Activated naive CD8-positive, alpha-beta T cell treated with anti-CD3 and anti-CD28 coated beads, Interleukin-2, amount 50 U/mL, for 16 hours (primary cell): ENCODE measurements around the gene UCK2.

Source experiments
- DNase-seq: peaks from one replicate; pipeline ENCODE4 v3.0.0-alpha.2; 2020; ENCODE audit warnings: low read depth, low spot score

The UCK2 gene

DNA sequence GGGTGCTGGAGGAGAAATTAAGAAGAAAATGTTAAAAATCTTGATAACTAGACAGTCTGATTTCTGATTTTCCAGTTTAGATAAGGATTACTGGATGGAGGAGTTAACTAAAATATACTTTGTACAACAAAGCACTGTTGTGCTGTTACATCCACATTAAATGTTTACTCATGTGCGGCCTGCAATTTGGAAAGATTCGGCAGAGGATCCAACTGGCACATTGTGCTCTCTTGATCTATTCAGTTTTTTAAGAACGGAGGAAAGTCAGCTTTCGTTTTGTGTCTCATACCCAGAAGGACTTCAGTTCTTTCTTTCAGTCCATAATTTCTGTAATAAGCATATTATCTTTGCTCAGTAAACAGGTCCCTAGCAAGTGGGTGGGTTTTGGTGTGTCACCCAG is 52.5 kb downstream of the UCK2 start:
- DNase-seq = no peak

DNA sequence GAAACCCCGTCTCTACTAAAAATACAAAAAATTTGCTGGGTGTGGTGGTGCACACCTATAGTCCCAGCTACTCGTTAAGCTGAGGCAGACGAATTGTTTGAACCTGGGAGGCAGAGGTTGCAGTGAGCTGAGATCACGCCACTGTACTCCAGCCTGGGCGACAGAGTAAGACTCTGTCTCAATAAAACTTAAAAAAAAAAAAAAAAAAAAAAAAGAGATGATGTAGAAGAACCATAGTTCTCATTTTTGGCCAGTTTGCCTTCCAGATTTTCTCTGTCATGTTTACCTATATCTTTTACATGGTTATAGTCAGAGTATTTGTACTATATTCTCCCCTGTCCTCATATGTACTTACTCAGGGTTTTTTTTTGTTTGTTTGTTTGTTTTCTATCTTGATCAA is 53.6 kb downstream of the UCK2 start:
- no peak for DNase-seq

DNA sequence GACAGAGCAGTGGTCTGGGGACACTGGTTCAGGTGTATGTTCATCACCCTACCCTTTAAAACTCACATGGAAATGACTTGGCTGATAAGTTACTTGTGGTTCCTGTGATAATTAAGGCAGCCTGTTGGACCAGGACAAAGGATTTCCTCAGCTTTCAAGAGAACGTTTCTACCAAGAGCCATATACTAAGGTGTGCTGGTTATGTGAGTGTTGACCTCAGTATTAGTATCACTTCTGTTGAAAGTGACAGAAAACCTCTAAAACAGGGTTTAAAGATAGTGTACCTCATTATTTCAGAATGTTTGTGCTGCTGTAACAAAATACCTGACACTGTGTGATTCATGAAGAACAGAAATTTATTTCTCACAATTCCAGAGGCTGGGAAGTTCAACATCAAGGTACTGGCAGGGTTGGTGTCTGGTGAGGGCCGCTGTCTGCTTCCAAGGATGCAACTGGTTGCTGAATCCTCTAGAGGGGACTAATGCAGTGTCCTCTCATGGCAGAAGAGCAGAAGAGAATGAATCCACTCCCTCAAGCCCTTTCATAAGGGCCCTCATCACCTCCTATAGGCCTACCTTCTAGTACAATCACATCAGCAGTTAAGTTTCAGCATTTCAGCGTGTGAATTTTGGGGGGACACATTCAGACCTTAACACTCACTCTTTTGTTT is 54.9 kb downstream of the UCK2 start:
- no peak for DNase-seq

- no peak for DNase-seq
Measured at GRCh38 chr1:165883056-165883455, 55.6 kb downstream of the UCK2 start.

DNA sequence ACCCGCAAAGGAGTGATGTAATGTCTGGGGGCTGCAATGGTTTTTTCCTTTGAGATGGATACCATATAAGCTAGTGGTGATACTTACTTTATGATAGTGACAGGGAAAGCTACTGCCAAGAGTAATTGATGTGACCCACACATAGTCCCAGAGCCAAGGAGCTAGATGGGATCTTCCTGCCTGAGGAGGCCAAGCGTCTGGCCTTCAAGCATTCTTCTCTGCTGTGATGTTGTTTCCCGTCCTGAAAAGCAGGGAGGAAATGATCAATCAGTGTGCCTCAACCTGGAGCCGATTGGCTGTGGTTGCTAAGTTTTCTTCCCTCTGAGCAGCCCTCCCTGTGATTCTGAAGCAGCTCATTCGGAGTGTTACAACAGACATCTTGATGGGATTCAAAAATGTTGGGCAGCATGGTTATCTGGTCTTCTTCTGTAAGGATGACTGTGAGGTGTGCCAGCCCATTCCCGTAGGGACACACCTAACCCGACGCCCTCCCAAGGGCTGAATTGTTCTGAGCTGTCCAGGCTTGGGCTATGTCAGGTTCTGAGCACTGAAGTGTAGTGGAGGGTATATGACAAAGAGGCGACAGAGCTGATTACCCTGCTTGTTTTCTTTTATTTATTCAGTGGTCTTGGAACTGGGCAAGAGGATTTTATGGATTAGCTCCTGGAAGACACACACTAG is 56.7 kb downstream of the UCK2 start:
- no peak for DNase-seq

DNA sequence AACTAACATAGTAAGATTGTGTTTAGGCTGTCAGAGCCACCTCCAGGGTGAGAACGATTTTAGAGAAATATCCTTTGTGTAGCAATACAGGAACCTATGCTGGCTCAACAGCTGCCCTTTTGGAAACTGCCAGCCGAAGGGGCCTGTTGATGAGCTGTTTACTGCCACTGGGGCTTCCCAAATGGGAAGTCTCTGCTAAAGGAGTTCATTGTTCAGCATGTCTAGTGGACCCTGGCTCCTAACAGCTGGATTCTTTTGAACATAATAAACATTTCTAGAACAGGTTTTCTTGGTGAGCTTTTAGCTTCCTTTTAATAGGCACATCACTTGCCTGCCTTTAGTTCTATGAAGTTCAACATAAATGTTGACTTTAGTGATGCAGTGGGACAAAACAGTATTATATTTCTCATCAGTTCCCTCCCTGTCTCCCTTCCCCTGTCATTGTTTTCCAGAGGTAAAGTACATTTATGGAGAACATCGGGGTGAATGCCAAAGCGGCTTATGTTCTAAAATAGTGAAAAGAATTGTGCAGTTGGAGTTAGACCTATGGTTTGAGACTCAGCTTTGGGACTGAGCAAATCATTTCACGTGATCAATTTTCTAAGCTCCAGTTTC is 57.4 kb downstream of the UCK2 start:
- no peak for DNase-seq

GRCh38 chr1:165885305-165885694 is 57.9 kb downstream of the UCK2 start:
- DNase-seq = no peak

GRCh38 chr1:165886193-165886592 is 58.8 kb downstream of the UCK2 start:
- no peak for DNase-seq

DNA sequence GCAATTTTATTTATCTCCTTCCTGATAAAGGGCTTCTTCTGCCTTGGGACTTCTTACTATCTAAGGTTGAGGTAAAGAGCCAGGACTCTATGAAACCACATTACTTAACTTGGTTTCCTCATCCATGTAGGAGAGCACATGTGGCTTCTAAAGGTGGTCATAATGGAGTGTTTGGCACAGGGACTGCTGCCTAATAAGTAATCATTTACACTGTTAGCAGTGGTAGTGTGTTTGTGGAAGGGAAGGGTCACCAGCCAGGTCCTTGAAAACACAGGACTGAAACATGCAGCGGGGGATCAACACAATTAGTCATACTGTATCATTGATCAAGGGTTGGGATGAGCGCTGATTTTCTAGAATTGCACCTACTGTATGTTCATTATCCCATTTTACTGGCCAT is 59.6 kb downstream of the UCK2 start:
- DNase-seq = no peak

- DNase-seq = no peak
Measured at GRCh38 chr1:165887877-165888551, 60.6 kb downstream of the UCK2 start.

- no peak for DNase-seq
Measured at GRCh38 chr1:165888552-165888920, 61.1 kb downstream of the UCK2 start.

- no peak for DNase-seq
Measured at GRCh38 chr1:165890684-165891083, 63.3 kb downstream of the UCK2 start.

DNA sequence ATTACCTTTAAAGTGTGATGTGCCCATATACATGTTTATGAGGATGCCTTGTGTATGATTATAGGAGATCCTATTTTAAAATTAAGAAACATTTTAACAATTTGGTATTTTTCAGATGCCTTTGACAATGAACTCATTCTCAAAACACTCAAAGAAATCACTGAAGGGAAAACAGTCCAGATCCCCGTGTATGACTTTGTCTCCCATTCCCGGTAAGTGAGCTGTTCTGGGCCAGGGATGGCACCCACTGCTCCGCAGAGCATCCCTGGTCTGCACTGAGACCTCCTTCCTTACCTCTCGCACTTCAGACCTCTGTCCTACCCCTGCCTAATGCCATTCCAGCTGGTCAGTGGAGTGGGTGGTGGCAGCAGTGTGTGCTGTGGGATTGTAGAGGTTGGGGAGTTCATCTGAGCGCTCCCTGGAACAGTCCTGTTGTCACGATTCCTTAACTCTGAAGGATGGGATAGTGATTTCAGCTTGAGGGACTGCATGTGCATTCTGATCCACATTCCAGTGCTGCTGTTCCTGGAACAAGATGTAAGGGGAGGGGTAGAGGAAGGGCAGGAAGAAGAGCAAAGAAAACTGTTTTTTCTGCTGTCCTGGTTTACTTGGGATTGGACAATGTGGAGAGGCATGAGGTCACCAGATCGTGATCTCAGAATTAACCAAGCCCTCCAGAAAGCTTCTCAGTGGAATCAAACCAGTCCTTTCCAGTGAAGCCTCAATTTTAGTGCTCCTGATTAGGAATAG is 63.9 kb downstream of the UCK2 start:
- no peak for DNase-seq

DNA sequence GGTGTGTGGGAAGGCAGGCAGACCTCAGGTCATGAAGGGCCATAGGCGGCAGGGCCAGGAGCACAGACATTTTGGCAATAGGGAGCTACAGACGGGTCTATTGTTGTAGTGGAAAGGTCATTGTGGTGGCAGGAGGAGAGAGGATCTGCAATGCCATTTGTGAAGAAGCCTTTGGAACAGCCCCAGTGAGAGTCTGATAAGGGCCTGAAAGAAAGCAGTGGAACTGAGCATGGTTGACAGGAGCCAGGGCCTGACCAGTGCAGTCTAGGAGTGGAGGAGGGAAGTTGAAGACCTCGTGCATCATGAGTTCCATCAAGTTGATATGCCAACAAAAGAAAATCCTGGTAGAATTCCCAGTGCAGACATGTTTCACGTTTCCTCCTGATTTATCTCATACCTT is 65.5 kb downstream of the UCK2 start:
- DNase-seq = no peak

- DNase-seq = no peak
Measured at GRCh38 chr1:165893507-165893906, 66.1 kb downstream of the UCK2 start.

GRCh38 chr1:165894591-165894990 is 67.2 kb downstream of the UCK2 start:
- no peak for DNase-seq

DNA sequence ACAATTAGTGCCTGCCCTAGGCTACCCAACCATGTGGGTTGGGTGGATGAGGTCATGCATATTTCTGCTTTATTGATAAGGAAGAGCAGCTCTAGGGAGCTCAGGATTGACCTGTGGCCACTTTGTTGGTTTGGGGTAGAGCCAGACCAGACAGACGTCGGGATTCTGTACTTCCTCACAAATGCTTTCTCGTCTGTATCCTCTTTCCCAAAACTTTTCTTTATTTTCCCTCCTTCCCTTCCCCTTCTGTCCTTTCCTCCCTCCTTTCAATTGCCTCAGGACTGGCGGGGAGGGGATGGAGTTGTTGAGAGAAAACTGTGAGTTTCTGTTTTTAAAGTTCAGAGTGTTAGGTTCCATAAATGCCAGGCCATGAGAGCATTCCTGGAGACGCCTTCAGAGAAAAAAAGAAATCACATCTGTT is 68.0 kb downstream of the UCK2 start:
- DNase-seq = no peak

GRCh38 chr1:165896277-165896676 is 68.9 kb downstream of the UCK2 start:
- no peak for DNase-seq

- DNase-seq = no peak
Measured at GRCh38 chr1:165897326-165898303, 70.2 kb downstream of the UCK2 start.

DNA sequence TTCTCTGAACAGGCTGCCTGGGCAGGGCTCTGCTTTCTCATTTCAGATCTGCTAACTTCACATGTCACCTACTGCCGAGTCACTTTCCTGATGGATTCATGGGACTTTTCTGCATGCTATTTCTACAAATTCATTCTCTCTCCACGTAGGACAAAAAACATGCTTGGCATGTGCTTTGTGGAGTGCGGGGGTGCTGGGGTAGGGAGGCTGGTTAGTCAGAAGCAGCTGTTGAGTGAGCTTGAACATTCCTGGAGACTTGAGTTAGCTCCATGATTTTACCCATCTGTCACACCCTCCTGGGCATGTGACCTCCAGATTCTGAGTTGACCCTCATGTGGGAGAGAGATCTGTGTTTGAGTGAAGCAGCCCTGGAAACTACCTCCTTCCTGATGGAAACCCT is 71.4 kb downstream of the UCK2 start:
- no peak for DNase-seq

DNA sequence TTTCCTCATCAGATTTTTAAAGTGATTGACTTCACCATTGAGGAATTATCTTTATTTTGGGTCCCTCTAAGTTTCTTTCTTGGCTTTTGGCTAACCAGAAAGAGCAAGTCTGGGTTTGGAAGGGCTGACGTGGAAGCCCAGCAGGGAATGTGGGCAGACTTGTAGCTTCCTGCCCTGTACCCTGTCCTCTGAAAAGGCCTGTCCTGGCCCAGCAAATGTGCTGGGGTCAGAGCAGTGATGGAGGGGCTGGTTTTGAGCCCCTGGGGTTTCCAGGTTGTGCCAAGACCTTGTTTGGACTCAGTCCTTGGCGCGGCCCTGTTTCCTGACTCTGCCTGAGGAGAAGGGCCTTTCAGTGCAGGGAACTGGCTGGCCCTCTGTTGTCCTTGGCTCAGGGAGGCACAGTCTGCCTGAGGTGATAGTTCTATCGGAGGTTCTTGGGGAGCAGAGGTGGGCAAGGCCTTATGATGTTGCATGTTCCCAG is 72.1 kb downstream of the UCK2 start:
- no peak for DNase-seq
